Testis (tissue), 3 donors: Measurements from ENCODE around the gene PFKP. TPM values are rescaled to one million over a fixed set of nuclear protein-coding genes. Genes with fewer than 3 reads are reported as not detected.
A peak's percentile ranks its signal among the peaks of the same experiment; 100 is the strongest.

Source experiments
- DNase-seq: peaks from one replicate; pipeline ENCODE4 v3.0.0-alpha.2; 2019
- H3K27ac ChIP-seq, 2 donors: fragments of 200-600 bp; sonication (generic); one replicate each; pipeline ENCODE4 v1.5.1; 2019
- H3K27me3 ChIP-seq: fragments of 200-600 bp; sonication (generic); one replicate; pipeline ENCODE4 v1.5.1; 2019
- H3K36me3 ChIP-seq: fragments of 200-600 bp; sonication (generic); one replicate; pipeline ENCODE4 v1.5.1; 2017; ENCODE audit warnings: low read depth; ENCODE audit errors: missing control alignments
- H3K4me1 ChIP-seq: fragments of 200-600 bp; sonication (generic); one replicate; pipeline ENCODE4 v1.5.1; 2019
- H3K4me3 ChIP-seq, 2 donors: fragments of 200-600 bp; sonication (generic); one replicate each; pipeline ENCODE4 v1.5.1; 2017 to 2019
- H3K9me3 ChIP-seq: fragments of 200-600 bp; sonication (generic); one replicate; pipeline ENCODE4 v1.5.1; 2017
- POLR2A ChIP-seq: fragments of 450-650 bp; IDR thresholded peaks from one replicate; pipeline ENCODE4 v1.6.1; 2017; ENCODE audit warnings: antibody characterized with exemption, mild to moderate bottlenecking, moderate library complexity
- WGBS, 2 donors: methylation state at CpG; one replicate each; pipeline ENCODE4 v1.1.5; 2018; 5-methylcytosine and 5-hydroxymethylcytosine counted together
- intact Hi-C: fragments of 100-400 bp; cut with DNase I; formaldehyde crosslinking; loops from one replicate; pipeline ENCODE4 v1.15.1; 2023; ENCODE audit warnings: low total_unique reads
- polyA plus RNA-seq: library from polyadenylated mRNA; stranded (reverse); fragments of 350-450 nt; fragmentation: Illumina TruSeq; extraction: RNeasy Lipid Tissue Mini Kit (QIAGEN cat#74804); gene quantifications from one replicate; pipeline ENCODE4 v1.2.3, GENCODE V29; 2014; ENCODE audit warnings: low read depth, low replicate concordance; ENCODE audit not compliant: insufficient read depth
- total RNA-seq, 2 donors: library from RNA; depleted of rRNA; stranded (reverse); fragments of >200 nt; gene quantifications; one replicate each; pipeline ENCODE4 v1.2.3, GENCODE V29; 2016
- TF ChIP-seq, protein P1 (sequence below), 3 experiments: fragments of 450-650 bp in 2 of 3; fragments of 200-600 bp in 1 of 3; sonication (generic) in 1 of 3; IDR thresholded peaks; one replicate each; pipeline ENCODE4 v1.5.1; 2016 to 2019; ENCODE audit warnings: antibody characterized with exemption in 3 of 3, mild to moderate bottlenecking in 2 of 3, moderate library complexity in 1 of 3

PFKP gene
- total and polyA plus RNA-seq, 3 donors from 2014 or later = 134 to 447 (median 186) TPM

DNA sequence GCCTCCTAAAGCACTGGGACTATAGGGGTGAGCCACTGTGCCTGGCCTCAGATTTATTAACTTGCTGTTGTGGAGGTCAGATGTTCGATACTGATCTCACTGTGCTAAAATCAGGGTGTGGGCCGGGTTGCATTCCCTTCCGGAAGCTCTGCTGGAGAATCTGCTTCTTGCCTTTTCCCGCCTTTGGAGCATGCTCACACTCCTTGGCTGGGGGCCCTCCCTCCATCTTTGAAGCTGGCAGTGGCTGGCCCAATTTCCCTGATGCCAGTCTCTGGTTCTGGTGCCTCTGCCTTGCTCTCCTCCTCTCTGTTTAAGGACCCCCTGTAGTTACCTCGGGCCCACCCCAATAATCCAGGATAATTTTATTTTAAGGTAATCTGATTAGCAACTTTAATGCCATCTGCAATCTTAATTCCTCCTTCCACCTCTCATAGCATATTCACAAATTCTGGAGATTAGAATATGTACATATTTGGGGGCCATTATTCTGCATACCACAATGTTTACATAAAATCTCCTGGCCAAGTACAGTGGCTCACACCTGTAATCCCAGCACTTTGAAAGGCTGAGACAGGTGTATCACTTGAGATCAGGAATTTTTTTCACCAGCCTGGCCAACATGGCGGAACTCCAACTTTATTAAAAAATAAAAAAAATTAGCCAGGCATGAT is 113.1 kb downstream of the PFKP start:
- Histone ChIP-seq H3K36me3 (no peaks in the 10 kb centered on the region), H3K9me3 (no peaks in the 10 kb centered on the region), H3K4me1 (no peaks in the 10 kb centered on the region), H3K4me3 (no peak overlapping the region), H3K27me3 (no peaks in the 10 kb centered on the region), H3K27ac (no peak overlapping the region)
- peak; percentile 43 for DNase-seq
- TF ChIP-seq POLR2A = no peak
- WGBS, 2 donors = 77 to 91% methylated on average over 6 of the region's 6 CpGs
- intact Hi-C loops = no loop called here

DNA sequence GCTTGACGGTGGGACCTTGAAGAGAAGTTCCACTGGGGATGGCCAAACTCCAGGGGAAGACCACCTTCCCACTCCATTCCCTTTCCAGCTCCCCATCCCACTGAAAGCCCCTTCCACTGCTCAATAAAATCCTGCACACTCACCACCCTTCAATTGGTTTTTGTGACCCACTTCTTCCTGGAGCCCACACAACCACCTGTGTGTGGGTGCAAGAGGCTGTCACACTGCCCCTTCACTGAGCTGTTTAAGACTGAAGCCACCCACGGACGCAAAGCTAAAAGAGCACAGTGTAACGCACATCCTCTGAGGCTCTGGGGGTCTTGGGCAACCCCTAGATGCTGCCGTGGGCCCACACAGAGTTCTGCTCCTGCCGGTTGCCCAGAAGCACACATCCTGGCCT is 118.0 kb downstream of the PFKP start:
- Histone ChIP-seq H3K27ac (no peak overlapping the region), H3K27me3 (no peaks in the 10 kb centered on the region), H3K4me3 (no peak overlapping the region), H3K9me3 (no peaks in the 10 kb centered on the region), H3K4me1 (no peaks in the 10 kb centered on the region), H3K36me3 (no peaks in the 10 kb centered on the region)
- TF ChIP-seq POLR2A = no peak
- TF ChIP-seq, protein P1, sequence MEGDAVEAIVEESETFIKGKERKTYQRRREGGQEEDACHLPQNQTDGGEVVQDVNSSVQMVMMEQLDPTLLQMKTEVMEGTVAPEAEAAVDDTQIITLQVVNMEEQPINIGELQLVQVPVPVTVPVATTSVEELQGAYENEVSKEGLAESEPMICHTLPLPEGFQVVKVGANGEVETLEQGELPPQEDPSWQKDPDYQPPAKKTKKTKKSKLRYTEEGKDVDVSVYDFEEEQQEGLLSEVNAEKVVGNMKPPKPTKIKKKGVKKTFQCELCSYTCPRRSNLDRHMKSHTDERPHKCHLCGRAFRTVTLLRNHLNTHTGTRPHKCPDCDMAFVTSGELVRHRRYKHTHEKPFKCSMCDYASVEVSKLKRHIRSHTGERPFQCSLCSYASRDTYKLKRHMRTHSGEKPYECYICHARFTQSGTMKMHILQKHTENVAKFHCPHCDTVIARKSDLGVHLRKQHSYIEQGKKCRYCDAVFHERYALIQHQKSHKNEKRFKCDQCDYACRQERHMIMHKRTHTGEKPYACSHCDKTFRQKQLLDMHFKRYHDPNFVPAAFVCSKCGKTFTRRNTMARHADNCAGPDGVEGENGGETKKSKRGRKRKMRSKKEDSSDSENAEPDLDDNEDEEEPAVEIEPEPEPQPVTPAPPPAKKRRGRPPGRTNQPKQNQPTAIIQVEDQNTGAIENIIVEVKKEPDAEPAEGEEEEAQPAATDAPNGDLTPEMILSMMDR (IDR thresholded peaks at IDR 0.05) = no peak
- DNase-seq = no peak
- intact Hi-C loops = no loop called here
- 95 to 99% methylated on average over 5 to 6 of the region's 6 CpGs for WGBS, 2 donors

DNA sequence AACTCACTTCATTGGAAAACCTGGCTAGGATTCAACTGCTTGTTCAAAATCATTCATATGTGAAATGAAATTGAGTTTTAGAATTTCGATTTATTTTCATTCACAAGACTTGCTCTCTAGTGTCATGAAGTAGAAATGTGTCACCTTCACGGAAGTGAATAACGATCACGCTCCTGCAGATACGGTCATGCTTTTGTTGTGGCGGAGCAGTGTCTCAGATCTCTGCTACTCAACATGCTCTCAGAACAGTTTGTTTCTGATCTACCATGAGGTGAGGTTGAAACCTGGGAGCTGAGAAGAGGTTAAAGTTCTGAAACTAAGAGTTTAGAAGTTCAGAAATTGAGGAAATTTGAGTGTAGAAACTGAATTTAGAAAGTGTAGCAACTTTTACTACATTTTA is 119.0 kb downstream of the PFKP start:
- intact Hi-C loops = no loop called here
- H3K27me3 ChIP-seq = no peaks in the 10 kb centered on the region
- H3K9me3 ChIP-seq = no peaks in the 10 kb centered on the region
- TF ChIP-seq POLR2A = no peak
- TF ChIP-seq, protein P1 (IDR thresholded peaks at IDR 0.05) = no peak
- H3K27ac ChIP-seq = no peak overlapping the region
- no peak for DNase-seq
- H3K36me3 ChIP-seq = no peaks in the 10 kb centered on the region
- no peak overlapping the region for H3K4me3 ChIP-seq
- 97 to 99% methylated on average over 6 of the region's 6 CpGs for WGBS, 2 donors
- no peaks in the 10 kb centered on the region for H3K4me1 ChIP-seq

Other genes starting within 250 kb of the PFKP start
- gene PITRM1, start 105.2 kb downstream of the PFKP start, total RNA-seq = 100 to 1,000 TPM; 125 to 162 TPM
- 109 TPM for gene PITRM1, start 105.2 kb downstream of the PFKP start, polyA plus RNA-seq